ENCODE results near the gene CD82. TPM values are rescaled to one million over a fixed set of nuclear protein-coding genes. Genes with fewer than 3 reads are reported as not detected.
"Not testable (repeated sequence)": the region's sequence is repeated elsewhere in the genome, so short reads cannot be mapped to it uniquely, and the experiment has no call there.

CD82 gene
- total RNA-seq, 1 donor from 2014 or later: 14.9 TPM

DNA sequence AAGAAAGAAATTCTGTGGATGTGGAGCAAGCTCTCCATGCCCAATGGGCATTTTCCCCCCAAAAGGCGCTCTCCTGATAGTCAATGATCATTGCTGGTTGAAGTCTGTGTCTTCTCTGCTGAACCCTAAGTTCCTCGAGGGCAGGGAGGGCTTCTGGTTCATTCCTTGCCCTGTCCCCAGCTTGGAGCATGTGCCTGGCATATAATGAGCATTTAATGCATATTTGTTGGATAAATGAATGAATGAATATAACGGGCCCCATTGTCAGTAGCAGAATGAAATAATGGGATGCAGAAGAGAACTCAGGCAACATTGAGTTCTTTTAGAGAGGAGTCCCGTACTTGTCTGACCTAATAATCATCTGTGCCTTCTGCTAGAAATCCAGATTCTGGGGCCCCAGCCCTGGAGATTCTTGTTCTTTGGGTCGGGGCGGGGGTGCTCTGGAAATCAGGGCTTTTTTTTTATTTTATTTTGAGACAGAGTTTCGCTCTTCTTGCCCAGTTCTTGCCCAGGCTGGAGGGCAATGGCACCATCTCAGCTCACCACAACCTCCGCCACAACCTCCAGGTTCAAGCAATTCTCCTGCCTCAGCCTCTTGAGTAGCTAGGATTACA lies 64.4 kb downstream of the CD82 start:
- no peak for DNase-seq (ENCODE audit: low read depth in 2 of 2)

DNA sequence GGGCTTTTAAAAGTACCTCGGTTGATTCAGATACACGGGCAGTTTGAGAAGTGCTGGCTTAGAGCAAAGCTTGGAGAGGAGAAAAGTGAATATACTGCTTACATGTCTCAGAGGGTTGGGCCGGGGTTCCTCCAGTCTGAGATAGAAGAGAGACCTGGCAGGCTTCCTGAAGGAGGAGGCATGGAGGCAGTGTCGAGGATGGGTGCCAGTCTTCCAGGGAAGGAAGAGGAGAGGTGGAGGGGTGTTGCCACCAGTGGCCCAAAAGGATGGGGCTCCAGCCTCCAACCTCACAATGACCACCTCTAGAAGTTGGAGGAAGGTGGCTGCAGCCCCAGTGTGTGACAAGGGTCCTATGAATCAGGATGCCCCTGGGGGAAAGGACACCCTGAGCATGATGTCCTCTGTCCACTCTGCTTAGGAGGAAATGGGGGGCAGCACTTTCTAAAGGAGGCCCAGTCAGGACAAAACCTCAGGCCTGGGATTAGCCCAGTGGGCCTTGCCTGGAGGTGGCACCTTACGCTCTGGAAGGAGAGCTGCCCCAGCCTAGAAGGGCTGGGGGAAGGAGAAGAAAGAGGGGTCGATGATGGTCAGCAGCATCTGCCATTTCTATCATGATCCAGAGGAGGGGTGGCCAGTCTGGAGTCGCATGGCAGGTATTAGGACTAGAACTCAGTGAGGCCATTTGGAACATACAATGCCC lies 65.2 kb downstream of the CD82 start:
- DNase-seq (ENCODE audit: low read depth in 2 of 2): no peak

DNA sequence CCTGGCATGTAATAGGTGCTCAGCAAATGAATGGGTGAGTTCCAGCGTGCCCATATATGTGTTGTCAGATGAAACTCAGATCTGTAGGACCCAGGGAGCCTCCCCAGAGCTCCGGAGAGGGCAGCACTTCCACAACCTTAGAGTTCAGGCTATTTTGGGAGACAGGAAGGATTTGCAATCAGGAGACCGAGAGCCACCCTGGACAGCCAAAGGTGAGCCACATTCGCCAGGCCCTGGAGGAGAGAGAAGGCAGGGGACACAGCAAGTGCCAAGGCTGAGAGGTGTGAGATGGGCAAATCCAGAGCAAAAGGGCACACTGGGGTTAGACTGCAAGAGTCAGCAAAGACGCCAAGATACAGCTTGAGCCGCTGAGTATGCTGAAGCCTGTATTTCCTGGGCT lies 66.4 kb downstream of the CD82 start:
- DNase-seq (ENCODE audit: low read depth in 2 of 2): no peak

DNA sequence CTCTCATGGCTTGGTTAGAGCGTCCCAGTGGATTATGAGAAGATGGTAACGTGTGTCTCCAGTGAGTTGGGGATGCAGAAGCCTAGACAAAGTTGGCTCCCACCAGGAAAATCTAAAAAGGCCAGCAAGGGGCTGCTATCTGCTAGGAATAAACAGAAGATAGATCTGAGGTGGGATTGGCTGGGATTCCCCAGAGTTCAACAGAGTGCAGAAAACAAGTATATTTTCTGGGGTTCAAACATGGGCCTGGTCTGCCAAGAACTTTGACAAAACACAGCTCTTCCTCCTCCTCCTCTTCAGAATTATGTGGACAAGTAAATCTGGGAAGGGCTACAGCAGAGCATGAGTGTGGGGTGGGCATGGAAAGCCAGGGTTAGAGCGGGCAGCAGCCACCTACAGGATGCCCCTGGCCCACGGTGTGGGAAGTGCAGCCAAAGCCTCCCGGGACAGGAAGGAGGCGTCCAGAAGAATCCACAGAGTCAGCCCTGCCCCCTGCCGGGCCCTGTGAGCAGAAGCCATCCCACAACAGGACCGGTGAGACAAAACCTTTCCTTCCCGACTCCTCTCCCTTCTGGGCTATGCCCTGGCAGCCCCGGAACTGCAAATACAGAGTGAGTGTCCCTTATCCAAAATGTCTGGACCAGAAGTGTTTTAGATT lies 67.1 kb downstream of the CD82 start:
- DNase-seq (ENCODE audit: low read depth in 2 of 2): peak in 1 of 2 donors; percentile 68

DNA sequence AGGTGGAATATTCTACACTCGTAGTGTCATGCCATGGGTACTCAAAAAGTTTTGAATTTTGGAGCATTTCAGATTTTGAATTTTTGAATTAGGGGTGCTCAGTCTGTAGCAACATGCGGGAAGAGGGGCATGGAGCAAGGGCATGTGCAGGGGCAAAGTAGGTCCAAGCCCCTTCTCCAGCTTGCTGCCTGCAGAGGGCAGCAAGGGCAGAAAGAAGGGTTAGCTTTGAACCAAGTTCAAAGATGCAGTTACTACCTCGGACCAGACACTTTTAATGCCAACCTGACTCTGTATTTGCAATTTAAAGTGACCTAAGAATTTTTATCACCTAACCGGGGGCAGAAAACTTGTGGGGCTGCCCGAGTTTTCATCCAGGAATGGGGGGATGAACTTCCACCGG lies 68.2 kb downstream of the CD82 start:
- DNase-seq (ENCODE audit: low read depth in 2 of 2): no peak

GRCh38 chr11:44634401-44635281 lies 69.2 kb downstream of the CD82 start:
- peak in 1 of 2 donors; percentile 77 for DNase-seq (ENCODE audit: low read depth in 2 of 2)

- DNase-seq (ENCODE audit: low read depth in 2 of 2): no peak
Observed at GRCh38 chr11:44637487-44637886, 72.0 kb downstream of the CD82 start.

- DNase-seq (ENCODE audit: low read depth in 2 of 2): peak in 1 of 2 donors; percentile 17
Observed at GRCh38 chr11:44638032-44638431, 72.6 kb downstream of the CD82 start.

- DNase-seq (ENCODE audit: low read depth in 2 of 2): no peak
Observed at GRCh38 chr11:44643217-44643616, 77.8 kb downstream of the CD82 start.

DNA sequence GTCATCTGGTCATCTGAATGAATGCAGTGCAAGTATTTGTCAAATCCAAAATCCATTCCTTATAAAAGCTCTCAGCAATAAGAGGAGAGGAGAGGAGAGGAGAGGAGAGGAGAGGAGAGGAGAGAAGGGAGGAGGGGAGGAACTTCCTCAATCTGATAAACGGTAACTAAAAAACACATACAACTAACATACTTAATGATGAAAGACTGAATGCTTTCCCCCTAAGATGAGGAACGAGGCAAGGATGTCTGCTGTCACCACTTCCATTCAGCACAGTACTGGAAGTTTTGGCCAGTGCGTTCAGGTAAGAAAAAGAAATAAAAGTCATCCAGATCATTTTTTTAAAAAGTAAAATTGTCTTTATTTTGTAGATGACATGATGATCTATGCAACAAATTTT lies 80.4 kb downstream of the CD82 start:
- no peak for DNase-seq (ENCODE audit: low read depth in 2 of 2)

- not testable (repeated sequence) for DNase-seq (ENCODE audit: low read depth in 2 of 2)
Observed at GRCh38 chr11:44647255-44647955, 81.9 kb downstream of the CD82 start.

DNA sequence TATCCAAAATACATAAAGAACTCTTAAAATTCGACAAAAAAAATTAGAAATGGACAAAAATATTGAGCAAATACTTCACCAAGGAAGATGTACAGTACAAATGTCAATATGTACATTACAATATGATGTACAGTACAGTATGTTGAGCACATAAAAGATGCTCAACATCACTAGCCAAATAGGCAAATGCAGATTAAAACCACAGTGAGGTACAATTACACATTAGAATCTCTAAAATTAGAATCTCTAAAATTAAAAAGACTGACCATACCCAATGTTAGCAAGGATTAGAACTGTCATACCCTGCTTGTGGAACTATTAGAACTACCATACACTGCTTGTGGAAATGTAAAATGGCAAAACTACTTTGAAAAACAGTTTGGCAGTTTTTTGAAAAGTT lies 82.6 kb downstream of the CD82 start:
- no peak for DNase-seq (ENCODE audit: low read depth in 2 of 2)

DNA sequence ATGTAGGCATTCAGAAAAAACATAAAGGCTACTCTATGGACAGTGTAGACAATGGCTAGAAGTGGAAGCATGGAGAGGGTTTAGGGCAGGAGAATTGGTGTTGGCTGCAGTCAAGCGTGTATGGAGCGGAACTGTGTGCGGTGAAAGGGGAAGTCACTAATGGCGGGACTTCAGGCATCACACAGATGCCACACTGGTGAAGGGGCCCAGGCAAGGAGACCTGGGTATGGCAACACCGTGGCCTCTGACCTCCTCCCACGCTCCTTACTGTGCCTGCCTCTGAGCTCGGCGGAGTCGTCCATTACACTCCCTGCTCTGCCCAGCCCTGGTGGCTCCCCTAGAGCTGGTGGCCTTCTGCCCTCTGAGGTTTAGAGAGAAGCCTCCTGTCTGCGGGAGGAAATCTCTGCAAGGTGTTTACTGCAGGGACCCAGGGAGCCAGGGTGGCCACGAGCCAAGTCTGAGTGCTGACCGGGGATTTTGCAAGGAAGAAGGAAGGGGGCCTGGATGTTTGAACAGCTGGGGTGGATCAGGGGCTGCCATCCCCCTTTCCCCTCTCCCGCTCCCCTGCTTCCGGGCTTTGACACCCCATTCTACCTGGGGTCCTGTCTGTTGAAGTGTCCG lies 86.2 kb downstream of the CD82 start:
- DNase-seq (ENCODE audit: low read depth in 2 of 2): peak in 1 of 2 donors; percentile 76

- no peak for DNase-seq (ENCODE audit: low read depth in 2 of 2)
Observed at GRCh38 chr11:44652901-44653644, 87.6 kb downstream of the CD82 start.

DNA sequence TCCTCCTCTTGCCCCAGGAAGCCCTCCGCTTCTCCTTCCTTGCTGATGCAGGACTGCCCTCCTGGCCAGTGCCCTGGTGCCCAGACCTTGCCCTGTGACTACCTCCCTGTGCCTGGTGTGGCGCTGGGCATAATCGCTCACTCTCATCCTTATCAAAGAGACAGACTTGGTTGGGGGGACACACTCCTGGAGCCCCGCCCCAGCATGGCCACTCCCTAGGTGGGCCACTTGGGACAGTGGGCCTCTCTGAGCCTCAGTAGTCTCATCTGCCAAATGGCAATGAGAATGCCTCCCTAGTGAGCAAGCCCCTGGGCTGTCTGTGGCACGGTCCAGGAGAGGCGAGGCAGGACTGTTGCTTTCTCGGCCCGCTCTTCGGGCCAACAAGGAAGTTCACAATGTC lies 88.6 kb downstream of the CD82 start:
- DNase-seq (ENCODE audit: low read depth in 2 of 2): no peak

- no peak for DNase-seq (ENCODE audit: low read depth in 2 of 2)
Observed at GRCh38 chr11:44654596-44654995, 89.1 kb downstream of the CD82 start.

DNA sequence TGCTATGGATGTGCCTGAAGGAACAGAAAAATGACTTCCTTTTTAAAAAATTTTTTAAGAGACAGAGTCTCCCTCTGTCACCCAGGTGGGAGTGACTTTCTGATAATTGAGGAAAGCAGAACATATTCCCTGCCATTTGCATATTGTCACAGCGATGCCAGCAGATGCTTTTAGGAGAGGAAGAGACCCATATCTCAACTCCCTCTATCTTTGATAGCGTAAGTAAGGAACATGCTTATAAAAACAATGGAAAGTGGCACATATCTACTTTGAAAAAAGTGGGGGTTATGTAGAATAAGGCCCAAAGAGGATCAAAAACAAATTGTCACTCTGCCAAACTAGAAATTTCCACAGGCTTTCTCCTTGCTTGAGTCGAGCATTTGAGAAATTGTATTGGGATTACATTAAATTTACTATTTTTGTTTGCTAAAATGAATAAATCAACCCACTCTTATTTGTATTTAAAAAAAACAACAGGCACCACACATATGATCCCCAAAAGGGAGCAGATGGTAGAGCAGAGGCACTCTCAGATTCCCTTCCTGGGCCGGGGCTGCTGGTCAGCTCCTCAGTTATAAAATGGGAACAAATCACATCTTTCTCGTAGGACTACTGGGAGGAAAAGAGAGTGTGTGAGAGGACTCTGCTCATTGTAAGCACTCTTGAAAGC lies 92.5 kb downstream of the CD82 start:
- no peak for DNase-seq (ENCODE audit: low read depth in 2 of 2)

DNA sequence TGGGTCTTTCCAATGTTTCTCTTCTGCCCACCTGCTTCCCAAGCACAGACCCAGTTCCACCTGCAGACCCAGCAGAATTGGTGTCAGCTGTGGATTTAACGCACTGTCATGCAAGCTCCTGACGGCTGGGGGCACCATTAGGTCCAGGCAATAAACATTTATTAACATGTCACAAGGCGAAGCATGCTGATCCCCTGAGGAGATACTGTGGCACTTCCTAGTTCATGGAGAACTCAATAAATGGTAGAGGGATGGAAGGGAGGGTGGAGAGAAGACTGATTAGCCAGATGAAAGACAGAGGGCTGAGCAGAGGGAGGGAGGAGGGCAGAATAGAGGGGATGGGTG lies 93.0 kb downstream of the CD82 start:
- peak; percentile 12 to 67 for DNase-seq (ENCODE audit: low read depth in 2 of 2)

DNA sequence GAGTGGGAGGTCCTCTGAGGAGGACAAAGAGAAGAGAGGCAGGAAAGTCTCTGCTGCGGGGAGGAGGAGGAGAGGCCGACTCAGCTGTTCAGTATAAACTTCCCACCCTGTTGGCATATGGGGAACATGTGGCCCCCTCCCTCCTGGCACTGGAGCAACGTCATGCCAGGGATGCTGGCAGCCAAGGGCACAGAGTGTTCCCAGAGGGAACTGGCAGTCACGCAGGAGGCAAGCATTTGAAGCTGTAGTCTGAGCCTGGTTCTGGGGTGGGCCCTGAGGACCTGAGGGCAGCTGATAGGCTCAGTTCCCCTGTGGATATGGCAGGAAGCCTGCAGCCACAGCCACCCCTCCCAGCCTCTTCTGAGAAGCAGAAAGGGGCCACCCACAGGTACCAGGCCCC lies 94.2 kb downstream of the CD82 start:
- no peak for DNase-seq (ENCODE audit: low read depth in 2 of 2)

DNA sequence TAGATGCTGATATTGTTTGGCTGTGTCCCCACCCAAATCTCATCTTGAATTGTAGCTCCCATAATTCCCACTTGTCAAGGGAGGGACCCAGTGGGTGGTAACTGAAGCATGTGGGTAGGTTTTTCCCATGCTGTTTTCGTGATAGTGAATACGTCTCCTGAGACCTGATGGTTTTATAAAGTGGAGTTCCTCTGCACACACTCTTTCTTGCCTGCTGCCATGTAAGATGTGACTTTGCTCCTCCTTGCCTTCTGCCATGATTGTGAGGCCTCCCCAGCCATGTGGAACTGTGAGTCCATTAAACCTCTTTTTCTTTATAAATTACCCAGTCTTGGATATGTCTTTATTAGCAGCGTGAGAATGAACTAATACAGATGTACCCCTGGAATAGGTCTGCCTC lies 95.1 kb downstream of the CD82 start:
- DNase-seq (ENCODE audit: low read depth in 2 of 2): not testable (repeated sequence)
